GM21390 (cell line): ENCODE measurements around the gene PYGM.

ENCODE experiments used
- ATAC-seq: cut with Tn5 transposase; IDR thresholded peaks from one replicate; pipeline ENCODE4 v1.9.1; 2021; ENCODE audit not compliant: unreplicated experiment

The PYGM gene

GRCh38 chr11:64768300-64768694 is 8.5 kb upstream of the PYGM start:
- no peak for ATAC-seq

- no peak for ATAC-seq
These were observed 7.8 kb upstream of the PYGM start for GRCh38 chr11:64767344-64768299.

GRCh38 chr11:64766881-64767280 is 7.1 kb upstream of the PYGM start:
- no peak for ATAC-seq

DNA sequence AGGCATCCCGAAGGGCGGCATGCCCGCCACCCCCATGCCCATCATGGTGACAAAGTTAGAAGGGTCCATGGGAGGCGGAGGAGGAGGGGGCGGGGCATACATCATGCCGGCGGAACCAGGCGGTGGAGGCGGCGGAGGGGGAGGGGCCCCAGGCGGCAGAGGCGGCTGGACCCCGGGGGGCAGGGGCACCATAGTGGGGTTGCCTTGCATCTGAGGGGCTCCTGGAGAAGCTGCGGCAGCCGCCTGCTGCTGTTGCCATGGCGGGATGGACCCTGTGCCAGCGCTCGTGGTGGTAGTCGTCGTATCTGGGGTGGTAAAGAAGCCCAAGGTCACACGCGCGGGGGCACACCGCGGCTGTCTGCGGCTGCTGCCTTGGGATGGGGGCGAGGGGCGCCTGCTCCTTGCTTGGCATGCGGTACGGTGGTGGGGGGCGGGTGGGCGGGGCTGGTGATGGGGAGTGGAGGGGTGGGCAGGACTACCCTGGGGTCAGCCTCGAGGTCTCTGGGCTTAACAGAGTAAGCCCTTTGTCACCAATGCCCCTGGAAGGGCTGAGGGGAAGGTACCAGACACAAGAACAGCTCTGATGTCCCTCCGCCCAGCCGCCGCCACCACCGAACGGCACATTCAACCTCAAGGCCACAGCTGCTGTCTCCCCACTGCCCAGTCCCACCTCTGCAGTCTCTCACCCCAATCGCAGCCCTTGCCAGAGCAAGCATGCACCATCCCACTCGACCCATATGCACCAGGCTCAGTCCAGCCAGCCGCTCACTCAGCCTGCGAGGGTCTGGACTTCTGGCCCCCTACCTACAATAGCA is 6.3 kb upstream of the PYGM start:
- ATAC-seq: no peak

DNA sequence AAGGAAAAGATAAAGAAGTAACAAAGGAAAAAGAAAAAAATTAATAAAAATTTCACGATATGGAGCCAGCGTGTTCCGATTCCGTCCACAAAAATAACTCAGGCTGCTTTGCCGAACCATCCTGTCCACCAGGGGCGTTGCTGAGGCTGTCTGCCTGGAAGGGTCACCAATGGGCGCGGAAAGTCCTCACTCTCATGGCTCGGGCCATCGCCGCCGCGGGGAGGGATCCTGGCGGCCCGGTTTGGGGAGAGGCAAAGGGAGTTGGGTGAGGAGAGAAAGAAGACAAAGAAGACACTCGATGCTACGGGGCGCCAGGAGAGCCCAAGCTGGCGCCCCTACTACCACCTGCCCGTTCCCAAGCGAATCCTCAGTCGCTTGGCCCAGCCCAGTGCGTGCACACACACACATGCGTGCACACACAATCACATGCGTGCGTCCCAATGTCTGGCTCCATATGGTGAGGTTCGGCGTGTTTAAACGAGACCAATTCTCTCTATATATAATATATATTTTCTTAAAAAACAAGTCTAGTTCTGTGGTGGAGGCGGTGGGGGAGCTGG is 5.6 kb upstream of the PYGM start:
- ATAC-seq: no peak

GRCh38 chr11:64764753-64765152 is 5.0 kb upstream of the PYGM start:
- ATAC-seq: no peak

GRCh38 chr11:64764040-64764611 is 4.4 kb upstream of the PYGM start:
- ATAC-seq: no peak

DNA sequence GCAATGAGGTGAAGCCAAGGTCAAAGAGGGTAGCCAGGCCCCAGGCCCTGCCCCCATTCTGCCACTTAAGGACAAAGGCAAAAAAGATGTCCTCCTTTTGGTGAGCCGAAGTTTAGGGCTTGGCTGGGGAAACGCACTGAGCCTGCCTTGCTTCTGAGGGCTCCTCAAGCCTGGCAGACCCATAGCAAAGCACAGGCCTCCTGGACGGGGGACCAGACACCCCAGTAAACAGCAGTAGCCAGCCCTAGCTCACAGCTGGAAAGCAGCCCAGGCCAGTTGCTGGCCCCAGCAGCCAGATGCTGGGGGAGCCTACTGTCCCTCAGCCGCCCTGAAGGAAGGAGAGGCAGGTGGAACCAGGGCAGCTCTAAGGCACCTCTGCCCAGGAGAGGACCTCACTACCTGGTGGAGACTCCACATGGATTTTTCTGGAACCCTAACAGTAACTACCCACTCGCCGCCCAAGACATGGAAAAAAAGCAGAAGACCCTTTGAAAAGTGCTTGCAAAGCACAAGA is 3.8 kb upstream of the PYGM start:
- no peak for ATAC-seq

GRCh38 chr11:64762674-64763525 is 3.1 kb upstream of the PYGM start:
- no peak for ATAC-seq

DNA sequence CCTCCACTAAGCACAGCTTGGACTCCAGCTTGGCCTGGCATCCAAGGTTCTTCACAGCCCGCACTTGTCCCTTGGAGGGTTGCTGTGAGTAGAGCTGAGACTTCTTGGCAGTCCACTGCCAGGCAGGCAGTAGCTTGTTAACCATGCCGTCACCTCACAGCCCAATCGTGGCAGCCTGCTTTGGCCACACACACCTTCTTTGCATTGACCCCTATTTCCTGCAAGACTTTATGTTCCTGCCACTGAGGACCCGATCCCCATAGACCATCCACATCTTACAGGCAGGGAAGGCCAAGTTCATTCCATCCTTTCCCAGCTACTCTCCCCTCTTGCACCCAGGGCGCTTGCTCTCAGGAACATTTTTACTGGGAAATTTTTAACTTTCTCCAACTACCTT is 2.5 kb upstream of the PYGM start:
- ATAC-seq: no peak

DNA sequence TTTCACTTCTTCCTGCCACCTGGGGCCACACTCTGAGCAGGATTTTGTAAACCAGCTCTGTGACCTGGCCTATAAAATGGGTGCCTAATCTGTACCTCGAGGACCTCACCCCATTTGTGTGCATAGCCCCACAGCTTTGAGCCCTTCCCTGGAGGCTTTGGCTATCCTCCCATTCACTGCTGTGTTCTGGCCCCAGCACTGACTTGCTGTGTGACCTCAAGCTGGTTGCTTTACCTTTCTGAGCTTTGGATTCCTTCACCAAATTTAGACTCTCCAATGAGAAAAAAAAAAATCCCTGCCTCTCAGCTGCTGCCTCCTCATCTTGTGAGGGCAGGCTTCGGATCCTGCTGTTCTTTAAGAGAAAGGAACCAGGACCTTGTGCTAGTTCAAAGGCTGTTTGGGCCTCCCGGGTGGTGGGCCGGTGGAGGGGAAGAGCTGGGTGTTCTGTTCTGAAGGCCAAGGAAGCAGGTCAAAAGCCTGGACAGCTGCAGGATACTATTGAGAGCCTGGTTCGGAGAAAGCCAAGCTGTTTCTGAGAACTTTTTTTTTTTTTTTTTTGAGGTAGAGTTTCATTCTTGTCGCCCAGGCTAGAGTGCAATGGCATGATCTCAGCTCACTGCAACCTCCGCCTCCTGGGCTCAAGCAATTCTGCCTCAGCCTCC is 1.1 kb upstream of the PYGM start:
- no peak for ATAC-seq

DNA sequence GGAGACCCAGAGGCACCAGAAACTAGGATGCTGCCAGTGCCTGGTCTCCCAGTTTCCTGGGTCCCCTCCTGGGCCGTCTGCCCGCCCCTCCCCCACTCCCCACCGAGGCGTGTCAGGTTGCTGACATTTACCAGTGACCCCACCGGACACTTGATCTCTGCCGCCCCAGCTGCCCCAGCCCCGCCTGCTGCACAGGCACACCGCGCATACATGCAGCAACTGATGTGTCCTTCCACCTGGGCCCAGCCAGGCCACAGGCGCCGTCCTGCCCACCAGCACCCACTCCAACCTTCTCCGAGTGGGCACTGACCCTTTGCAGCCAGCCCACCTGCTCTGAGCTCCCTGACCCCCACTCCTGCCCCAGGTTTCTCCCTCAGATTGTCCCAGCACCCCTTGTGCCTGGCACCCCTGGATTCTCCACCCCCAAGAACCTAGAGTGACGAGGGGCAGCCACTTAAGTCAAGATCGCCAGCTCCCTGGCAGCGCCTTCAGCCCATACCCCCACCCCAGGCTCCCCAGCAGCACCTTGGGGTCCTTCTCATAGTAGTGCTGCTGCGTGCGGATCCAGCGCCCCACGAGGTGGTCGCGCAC is 548 bp downstream of the PYGM start:
- no peak for ATAC-seq

- ATAC-seq: no peak
These were observed 1.3 kb downstream of the PYGM start for GRCh38 chr11:64758330-64759079.

DNA sequence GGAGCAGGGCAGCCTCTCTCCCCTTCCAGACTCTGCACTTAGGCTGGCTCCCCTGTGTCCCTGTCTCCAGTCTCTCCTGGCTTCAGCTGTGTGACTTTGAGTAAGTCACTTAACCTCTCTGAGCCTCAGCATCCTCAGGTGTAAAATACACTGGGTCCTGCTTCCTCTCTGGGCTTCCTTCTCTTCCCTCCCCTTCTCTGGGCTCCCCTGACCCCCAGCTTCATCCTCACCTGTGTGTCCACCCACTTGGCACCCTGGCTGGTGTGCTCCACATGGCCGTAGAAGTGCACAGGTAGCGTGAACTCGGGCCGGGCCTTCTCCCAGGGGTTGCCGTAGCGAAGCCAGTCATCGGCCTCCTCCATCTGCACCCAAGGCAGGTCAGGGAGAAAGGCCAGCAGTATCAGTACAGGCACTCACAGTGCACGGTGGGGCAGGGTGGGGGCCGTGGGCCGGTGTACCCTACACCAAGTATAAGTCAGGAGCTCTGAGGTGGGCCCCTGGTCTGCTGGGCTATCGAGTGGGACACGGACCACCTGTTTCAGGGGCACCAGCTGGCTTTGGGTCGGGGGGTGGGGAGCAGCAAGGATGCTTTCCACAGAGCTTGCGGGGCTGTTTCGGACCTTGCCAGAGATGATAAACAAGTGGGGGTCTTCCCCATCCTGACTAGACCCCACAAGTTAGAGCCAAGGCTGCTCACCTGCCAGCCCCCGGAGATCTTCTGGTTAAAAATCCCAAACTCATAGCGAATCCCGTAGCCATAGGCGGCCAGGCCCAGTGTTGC is 2.0 kb downstream of the PYGM start:
- no peak for ATAC-seq

GRCh38 chr11:64755681-64756361 is 4.0 kb downstream of the PYGM start:
- no peak for ATAC-seq

DNA sequence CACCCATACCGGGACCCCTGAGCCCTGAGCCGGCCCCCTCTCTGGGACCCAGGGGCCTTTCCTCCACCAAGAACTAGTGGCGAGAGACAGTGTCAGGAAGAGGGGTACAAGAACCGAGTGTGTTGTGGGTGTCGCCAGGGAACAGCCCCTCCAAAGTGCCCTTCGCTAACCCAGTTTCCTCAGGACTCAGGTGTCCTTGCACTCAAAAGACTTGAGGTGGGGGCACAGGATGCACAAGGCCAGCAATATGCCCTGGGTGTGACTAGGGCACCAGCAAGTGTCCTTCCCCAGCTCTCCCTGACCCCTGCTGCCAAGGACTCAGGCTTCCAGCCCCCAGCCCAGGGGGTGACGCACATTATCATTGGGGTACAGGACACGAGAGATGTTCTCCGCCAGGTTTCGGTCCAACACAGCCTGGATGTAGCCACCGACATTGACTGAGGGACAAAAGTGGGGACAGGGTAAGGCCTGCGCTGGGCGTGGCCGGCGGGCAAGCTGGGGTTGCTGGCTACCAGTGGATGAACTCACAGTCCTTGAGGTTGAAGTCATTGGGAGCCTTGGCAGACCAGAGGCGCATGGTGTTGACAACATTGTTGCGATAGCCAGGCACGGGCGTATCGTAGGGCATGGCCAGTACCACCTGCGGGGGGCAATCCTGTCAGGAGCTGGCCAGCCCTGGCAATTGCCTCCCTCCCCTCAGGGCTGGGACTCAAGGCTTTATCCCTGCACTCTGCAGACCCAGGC is 4.7 kb downstream of the PYGM start:
- ATAC-seq: no peak
